Dedifferentiated amniotic fluid mesenchymal stem cell (primary cell): ENCODE data around the gene ZNF525.
A peak's percentile ranks its signal among the peaks of the same experiment; 100 is the strongest.
"Not testable (repeated sequence)": the region's sequence is repeated elsewhere in the genome, so short reads cannot be mapped to it uniquely, and the experiment has no call there.

Experiments
- DNase-seq: peaks from one replicate; pipeline ENCODE4 v3.0.0-alpha.2; 2016; ENCODE audit errors: extremely low spot score

Gene ZNF525

GRCh38 chr19:53365134-53365898, at the start of gene ZNF525:
TSS of gene ZNF525 (plus strand) at chr19:53365705. CDS start at chr19:53372282, 6,577 bp downstream.
- peak; percentile 46 for DNase-seq

GRCh38 chr19:53328967-53329366, 36.5 kb upstream of the ZNF525 start:
- no peak for DNase-seq

GRCh38 chr19:53332484-53332883, 33.0 kb upstream of the ZNF525 start:
- no peak for DNase-seq

- DNase-seq, result no peak
Measured at GRCh38 chr19:53333066-53333462, 32.4 kb upstream of the ZNF525 start.

GRCh38 chr19:53333463-53334449, 31.7 kb upstream of the ZNF525 start, which contains the start of gene ZNF845:
TSS of gene ZNF845 (plus strand) at chr19:53333749. CDS start at chr19:53341308, 7,559 bp downstream.
- DNase-seq, result peak; percentile 89

GRCh38 chr19:53344403-53344802, 21.1 kb upstream of the ZNF525 start:
- DNase-seq, result not testable (repeated sequence)

- no peak for DNase-seq
Measured at GRCh38 chr19:53355739-53356138, 9.8 kb upstream of the ZNF525 start.

GRCh38 chr19:53357821-53358581, 7.5 kb upstream of the ZNF525 start:
- DNase-seq, result no peak

GRCh38 chr19:53360056-53360455, 5.4 kb upstream of the ZNF525 start:
- not testable (repeated sequence) for DNase-seq

GRCh38 chr19:53365899-53366493, 491 bp downstream of the ZNF525 start:
- no peak for DNase-seq

GRCh38 chr19:53372196-53372595, 6.7 kb downstream of the ZNF525 start:
- no peak for DNase-seq

GRCh38 chr19:53374288-53374687, 8.8 kb downstream of the ZNF525 start:
- DNase-seq, result no peak

- DNase-seq, result no peak
Measured at GRCh38 chr19:53374743-53375142, 9.2 kb downstream of the ZNF525 start.

- DNase-seq, result no peak
Measured at GRCh38 chr19:53381376-53381775, 15.9 kb downstream of the ZNF525 start.

- peak; percentile 66 for DNase-seq
Measured at GRCh38 chr19:53388168-53388567, 22.7 kb downstream of the ZNF525 start.

- DNase-seq, result no peak
Measured at GRCh38 chr19:53388904-53389303, 23.4 kb downstream of the ZNF525 start.

GRCh38 chr19:53389571-53389970, 24.1 kb downstream of the ZNF525 start:
- DNase-seq, result no peak

- DNase-seq, result no peak
Measured at GRCh38 chr19:53389978-53390377, 24.5 kb downstream of the ZNF525 start.

- peak; percentile 18 for DNase-seq
Measured at GRCh38 chr19:53394522-53394973, 29.0 kb downstream of the ZNF525 start.

- peak; percentile 91 for DNase-seq
Measured at GRCh38 chr19:53394974-53395839, 29.7 kb downstream of the ZNF525 start, which contains the start of gene ZNF765. TSS of gene ZNF765 (plus strand) at chr19:53395149. CDS start at chr19:53398016, 2,867 bp downstream.
